HG03095 (cell line): Measurements from ENCODE around the gene TEX52.

Experiments
- ATAC-seq: cut with Tn5 transposase; IDR thresholded peaks from one replicate; pipeline ENCODE4 v1.9.1; 2021; ENCODE audit warnings: moderate library complexity; ENCODE audit not compliant: unreplicated experiment

TEX52 gene

GRCh38 chr12:2857021-2857431 lies at the start of gene TEX52:
TSS of gene TEX52 (minus strand) at chr12:2857039. CDS start at chr12:2857026, 13 bp downstream.
- ATAC-seq: no peak

GRCh38 chr12:2904260-2904659 lies 47.4 kb upstream of the TEX52 start:
- no peak for ATAC-seq

DNA sequence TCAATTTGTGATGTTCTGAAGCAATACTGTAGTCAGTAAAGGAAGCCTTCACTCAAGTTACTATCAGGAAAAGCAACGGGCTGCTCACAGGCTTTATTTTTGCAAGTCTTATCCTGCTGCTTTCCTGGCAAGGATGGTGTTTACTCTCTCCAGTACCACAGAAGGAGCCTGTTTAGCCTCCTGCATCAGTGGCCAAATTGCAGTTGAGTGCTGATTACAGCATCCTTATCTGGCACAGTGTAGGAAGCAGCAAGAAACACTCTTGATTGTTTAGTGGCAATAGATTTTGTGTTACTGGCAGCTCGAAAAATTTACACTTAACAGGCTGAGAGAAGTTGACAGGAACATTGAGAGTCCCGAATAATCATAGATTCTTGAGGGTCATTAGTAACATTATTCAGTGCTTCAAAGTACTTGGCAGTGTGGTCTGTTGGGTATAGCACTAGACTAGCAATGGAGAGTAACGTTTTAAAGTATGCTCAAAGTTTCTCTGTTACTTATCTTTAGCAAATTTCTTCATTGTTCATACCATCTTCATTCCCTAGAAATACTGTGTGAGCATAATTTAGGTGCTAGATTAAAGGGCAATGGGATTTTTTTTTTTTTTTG lies 45.5 kb upstream of the TEX52 start:
- no peak for ATAC-seq

GRCh38 chr12:2900642-2901041 lies 43.8 kb upstream of the TEX52 start:
- ATAC-seq: no peak

DNA sequence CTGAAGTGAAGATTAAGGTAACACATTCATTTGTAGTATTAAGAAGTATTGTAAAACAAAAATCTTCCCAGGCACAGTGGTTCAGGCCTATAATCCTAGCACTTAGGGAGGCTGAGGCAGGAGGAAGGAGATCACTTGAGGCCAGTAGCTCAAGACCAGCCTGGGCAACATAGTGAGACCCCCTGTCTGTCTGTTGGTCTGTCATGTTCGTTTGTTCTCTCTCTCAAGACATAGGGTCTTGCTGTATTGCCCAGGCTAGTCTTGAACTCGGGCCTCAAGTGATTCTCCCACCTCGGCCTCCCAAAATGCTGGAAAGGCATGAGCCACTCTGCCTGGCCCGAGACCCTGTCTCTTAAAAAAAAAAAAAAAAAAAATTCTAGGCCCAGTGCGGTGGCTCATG lies 40.6 kb upstream of the TEX52 start:
- no peak for ATAC-seq

DNA sequence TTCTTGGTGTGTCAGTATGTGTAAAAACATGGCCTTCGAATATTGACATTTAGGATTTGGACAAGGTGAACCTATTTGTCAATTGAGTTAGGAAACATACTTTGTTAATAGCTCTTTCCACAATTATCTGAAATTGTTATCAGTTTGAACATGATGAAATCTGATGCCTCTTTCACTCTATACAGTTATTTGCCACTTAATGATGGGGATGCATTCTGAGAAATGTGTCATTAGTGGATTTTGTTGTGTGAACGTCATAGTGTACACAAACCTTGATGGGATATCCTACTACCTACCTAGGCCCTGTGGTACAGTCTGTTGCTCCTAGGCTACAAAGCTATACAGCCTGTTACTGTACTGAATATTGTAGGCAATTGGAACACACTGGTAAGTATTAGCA lies 38.7 kb upstream of the TEX52 start:
- no peak for ATAC-seq

DNA sequence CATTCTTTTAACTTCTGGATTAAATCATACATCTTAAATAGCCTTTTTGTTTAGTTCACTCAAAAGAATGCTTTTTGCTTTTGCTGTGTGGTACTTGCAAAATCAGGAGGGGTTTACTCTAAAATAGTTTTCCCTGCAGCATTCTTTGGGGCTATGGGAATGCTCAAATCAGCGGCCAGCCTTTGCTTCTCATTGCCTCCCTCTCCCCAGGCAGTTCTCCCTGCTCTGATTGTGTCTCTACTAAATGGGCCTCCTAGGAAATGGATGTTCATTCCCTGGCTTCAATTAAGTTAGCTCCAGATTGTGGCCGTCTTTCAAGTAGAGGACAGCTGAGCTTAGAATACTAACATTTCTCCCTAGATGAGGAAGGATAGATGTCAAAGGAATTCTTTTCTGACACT lies 38.2 kb upstream of the TEX52 start:
- ATAC-seq: no peak

GRCh38 chr12:2893007-2893406 lies 36.2 kb upstream of the TEX52 start:
- no peak for ATAC-seq

- ATAC-seq: no peak
These were observed 35.4 kb upstream of the TEX52 start for GRCh38 chr12:2892246-2892645.

DNA sequence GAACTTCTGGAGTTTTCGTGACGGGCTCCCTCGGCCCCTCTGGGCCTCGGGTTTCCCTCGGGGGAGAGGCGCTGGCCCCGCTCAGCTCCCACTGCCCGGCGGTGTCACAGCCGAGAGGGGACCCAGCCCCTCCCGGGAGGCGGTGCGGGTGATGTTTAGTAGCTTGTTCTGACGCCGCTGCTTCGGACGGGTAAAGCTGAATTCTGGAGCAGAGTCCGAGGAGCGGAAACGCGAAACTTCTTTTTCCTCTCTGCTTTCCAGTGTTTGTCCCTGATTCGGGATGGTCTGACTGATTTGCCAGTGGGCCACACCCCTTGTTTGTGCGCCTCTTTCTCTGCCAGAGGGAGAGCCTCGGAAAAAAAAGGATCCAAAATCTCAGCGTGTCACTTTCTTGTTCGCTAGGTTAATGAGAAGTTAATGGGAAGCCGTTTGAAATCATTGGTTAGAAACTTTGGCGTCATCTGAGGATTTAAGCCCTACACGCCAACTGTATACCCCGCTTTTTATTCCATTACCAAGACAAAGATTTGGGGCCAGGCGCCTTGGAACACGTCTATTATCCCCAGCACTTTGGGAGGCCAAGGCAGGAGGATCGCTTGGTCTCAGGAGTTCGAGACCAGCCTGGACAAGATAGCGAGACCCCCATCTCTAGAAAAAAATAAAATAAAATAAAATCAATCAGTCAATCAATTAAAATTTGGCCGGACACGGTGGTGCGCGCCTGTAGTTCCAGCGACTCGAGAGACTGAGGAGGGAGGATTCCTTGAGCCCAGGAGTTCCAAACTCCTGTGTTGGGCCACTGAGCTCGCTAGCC lies 34.6 kb upstream of the TEX52 start:
- ATAC-seq: peak; percentile 6

- peak; percentile 96 for ATAC-seq
These were observed 33.8 kb upstream of the TEX52 start, which contains the start of gene TULP3 for GRCh38 chr12:2890388-2891239. TSS of gene TULP3 (plus strand) at chr12:2890891. CDS start at chr12:2890948, 57 bp downstream.

DNA sequence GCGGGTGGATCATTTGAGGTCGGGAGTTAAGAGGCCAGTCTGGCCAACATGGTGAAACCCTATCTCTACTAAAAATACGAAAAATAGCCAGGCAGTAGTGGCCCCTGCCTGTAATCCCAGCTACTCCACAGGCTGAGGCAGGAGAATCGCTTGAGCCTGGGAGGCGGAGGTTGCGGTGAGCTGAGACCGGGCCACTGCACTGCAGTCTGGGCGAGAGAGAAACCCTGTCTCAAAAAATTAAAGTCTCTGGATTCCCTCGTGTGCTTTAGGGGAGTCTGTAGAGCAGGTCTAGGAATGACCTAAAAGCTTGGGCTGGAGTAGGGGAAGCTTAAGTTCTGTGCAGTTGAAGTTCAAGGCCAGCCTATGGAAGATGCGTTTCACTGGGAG lies 33.2 kb upstream of the TEX52 start:
- no peak for ATAC-seq

GRCh38 chr12:2886768-2887450 lies 30.1 kb upstream of the TEX52 start:
- no peak for ATAC-seq

- no peak for ATAC-seq
These were observed 28.0 kb upstream of the TEX52 start for GRCh38 chr12:2884810-2885209.

DNA sequence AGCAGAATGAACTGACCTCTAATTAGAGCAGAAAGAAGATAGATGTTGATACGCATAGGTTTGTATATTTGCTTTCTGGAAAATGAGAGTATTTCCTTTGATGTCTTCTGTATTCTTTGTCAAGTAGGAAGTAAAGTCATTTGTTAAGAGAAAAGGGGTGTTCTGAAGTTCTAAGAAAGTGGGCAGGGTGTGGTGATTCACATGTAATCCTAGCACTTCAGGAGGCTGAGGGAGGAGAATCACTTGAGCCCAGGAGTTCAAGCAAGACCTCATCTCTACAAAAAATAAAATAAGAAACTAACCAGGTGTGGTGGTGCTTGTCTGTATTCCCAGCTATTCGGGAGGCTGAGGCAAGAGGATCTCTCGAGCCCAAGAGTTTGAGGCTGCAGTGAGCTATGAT lies 23.0 kb upstream of the TEX52 start:
- ATAC-seq: no peak

DNA sequence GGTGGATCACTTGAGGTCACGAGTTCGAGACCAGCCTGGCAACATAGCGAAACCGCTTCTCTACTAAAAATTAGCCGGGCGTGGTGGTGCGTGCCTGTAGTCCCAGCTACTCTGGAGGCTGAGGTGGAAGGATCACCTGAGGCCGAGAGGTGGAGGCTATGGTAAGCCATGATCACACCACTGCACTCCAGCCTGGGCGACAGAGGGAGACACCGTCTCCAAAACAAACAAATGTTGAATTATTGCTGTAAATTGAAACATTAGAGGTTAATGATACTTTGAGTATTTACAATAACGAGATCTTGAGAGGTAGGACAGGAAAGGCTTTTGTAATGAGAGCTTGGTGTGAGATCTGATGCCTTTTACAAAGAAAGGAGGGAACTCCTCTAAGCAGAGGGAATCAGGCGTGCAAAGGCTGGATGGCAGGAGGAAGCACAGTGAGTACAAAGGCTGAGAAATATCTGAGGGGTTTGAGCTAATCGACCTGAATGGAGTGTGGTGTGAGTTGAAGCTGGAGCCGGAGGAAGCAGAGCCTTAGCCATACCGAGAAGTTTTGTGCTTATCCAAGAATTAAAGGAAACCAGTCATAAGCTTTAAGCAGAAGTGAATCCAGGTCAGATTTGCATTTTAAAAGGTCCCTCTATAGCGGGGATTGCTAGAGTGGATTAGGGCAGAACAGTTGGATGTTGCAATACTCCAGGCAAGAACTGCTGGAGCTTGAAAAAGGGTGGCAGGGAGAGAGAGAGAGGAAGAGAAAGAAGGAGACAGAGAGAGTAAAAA lies 21.3 kb upstream of the TEX52 start:
- no peak for ATAC-seq

DNA sequence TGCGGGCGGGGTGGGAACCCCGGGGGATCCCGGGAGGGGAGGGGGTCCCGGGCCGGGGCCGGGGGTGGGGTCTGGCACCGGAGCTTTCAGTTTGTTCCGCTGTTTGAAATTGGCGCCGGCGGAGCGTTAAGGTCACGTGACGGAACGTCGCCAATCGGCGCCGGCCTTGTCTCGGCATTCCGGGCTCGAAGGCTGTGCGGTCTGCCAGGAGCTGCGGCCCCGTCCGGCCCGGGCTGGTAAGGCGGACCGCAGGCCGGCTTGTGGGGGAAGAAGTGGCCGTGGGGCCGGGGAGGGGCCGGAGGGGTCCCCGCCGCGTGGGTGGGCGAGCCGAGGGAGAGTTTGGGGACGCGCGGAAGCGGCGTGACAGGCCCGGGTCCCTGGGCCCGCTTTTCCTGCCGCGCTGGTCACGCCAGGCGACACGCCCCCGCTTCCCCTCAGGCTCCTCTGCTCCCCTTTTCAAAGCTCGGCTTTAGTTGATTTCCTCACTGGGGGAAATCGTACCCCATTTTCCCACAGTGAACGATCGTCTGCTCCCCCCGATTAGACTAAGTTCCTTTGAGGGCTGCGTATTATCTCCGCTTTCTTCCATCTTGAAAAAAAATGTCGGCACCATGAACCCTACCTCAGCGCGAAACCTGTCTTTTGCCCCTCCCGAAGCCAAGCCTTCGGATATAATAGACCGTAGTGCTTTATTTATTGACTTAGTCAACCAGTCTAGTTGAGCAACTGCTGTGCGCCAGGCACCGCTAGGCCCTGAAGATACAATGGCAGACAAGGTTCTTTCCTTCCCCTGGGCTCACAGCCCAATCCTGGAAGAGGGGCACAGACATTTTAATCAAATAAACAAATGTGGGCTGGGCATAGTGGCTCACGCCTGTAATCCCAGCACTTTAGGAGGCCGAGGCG lies 20.5 kb upstream of the TEX52 start, which contains the start of the genes FOXM1 and RHNO1:
TSS of gene FOXM1 (minus strand) at position 128 of the 906 bp plus-strand sequence. CDS start 2,696 bp downstream, outside the sequence.
TSS of gene RHNO1 (plus strand) at position 177 of the 906 bp plus-strand sequence. CDS start 8,144 bp downstream, outside the sequence.
- ATAC-seq: no peak

GRCh38 chr12:2876431-2877046 lies 19.7 kb upstream of the TEX52 start:
- ATAC-seq: no peak
